HEK293T (cell line): ENCODE results near the gene ARHGAP26.

Experiments
- CTCF ChIA-PET: fragments of 350-600 bp; formaldehyde crosslinking; extraction: SDS; loops from one replicate; lab custom pipeline; 2021; ENCODE audit warnings: antibody characterized with exemption, inconsistent platforms; lab: Yijun Ruan, JAX
- POLR2A ChIA-PET: fragments of 350-600 bp; formaldehyde crosslinking; extraction: SDS; loops from one replicate; lab custom pipeline; 2020; ENCODE audit warnings: antibody characterized with exemption, inconsistent platforms; lab: Yijun Ruan, JAX
- DNase-seq: peaks from one replicate; pipeline ENCODE4 v3.0.0; 2012; ENCODE audit warnings: mixed read lengths; ENCODE audit errors: extremely low spot score
- ARNT ChIP-seq: fragments of 450-650 bp; IDR thresholded peaks from 2 replicates; pipeline ENCODE4 v1.6.1; 2017; ENCODE audit warnings: mild to moderate bottlenecking
- BHLHE40 ChIP-seq: fragments of 450-650 bp; IDR thresholded peaks from 2 replicates; pipeline ENCODE4 v1.6.1; 2016; ENCODE audit warnings: mild to moderate bottlenecking, moderate library complexity, borderline replicate concordance
- CTBP1 ChIP-seq: fragments of 450-650 bp; IDR thresholded peaks from 2 replicates; pipeline ENCODE4 v1.6.1; 2016; ENCODE audit warnings: borderline replicate concordance
- ELF4 ChIP-seq: fragments of 450-650 bp; IDR thresholded peaks from 2 replicates; pipeline ENCODE4 v1.6.1; 2017; ENCODE audit warnings: antibody characterized with exemption
- FOXA1 ChIP-seq: fragments of 450-650 bp; IDR thresholded peaks from 2 replicates; pipeline ENCODE4 v1.6.1; 2016; ENCODE audit warnings: mild to moderate bottlenecking
- FOXK2 ChIP-seq: fragments of 450-650 bp; IDR thresholded peaks from 2 replicates; pipeline ENCODE4 v1.6.1; 2016; ENCODE audit warnings: mild to moderate bottlenecking
- FOXM1 ChIP-seq: fragments of 450-650 bp; IDR thresholded peaks from 2 replicates; pipeline ENCODE4 v1.6.1; 2017; ENCODE audit warnings: mild to moderate bottlenecking, borderline replicate concordance
- HDGF ChIP-seq: fragments of 450-650 bp; IDR thresholded peaks from 2 replicates; pipeline ENCODE4 v1.6.1; 2017; ENCODE audit warnings: antibody characterized with exemption, borderline replicate concordance
- L3MBTL2 ChIP-seq: fragments of 450-650 bp; conservative IDR thresholded peaks from 2 replicates; pipeline ENCODE4 v1.6.1; 2016; ENCODE audit warnings: mild to moderate bottlenecking
- LEF1 ChIP-seq: fragments of 450-650 bp; IDR thresholded peaks from 2 replicates; pipeline ENCODE4 v1.6.1; 2017; ENCODE audit warnings: mild to moderate bottlenecking, borderline replicate concordance
- NFRKB ChIP-seq: fragments of 450-650 bp; IDR thresholded peaks from 2 replicates; pipeline ENCODE4 v1.6.1; 2016; ENCODE audit warnings: mild to moderate bottlenecking, moderate library complexity
- SP1 ChIP-seq: fragments of 450-650 bp; IDR thresholded peaks from 2 replicates; pipeline ENCODE4 v1.6.1; 2017
- SUZ12 ChIP-seq: fragments of 450-650 bp; IDR thresholded peaks from 2 replicates; pipeline ENCODE4 v1.6.1; 2016; ENCODE audit warnings: mild to moderate bottlenecking
- TARDBP ChIP-seq: fragments of 450-650 bp; IDR thresholded peaks from 2 replicates; pipeline ENCODE4 v1.6.1; 2016
- ZNF384 ChIP-seq: fragments of 450-650 bp; IDR thresholded peaks from 2 replicates; pipeline ENCODE4 v1.6.1; 2016
- TF ChIP-seq, protein P1 (sequence below): fragments of 450-650 bp; IDR thresholded peaks from 2 replicates; pipeline ENCODE4 v1.6.1; 2016

ARHGAP26 gene

GRCh38 chr5:143154510-143155370 is 384.6 kb downstream of the ARHGAP26 start:
- POLR2A ChIA-PET = no interaction called here
- DNase-seq = no peak
- CTCF ChIA-PET = no interaction called here
- TF ChIP-seq TARDBP = no peak
- no peak for TF ChIP-seq ZNF384
- no peak for TF ChIP-seq CTBP1
- no peak for TF ChIP-seq SP1
- no peak for TF ChIP-seq LEF1
- no peak for TF ChIP-seq FOXK2
- TF ChIP-seq SUZ12 = no peak
- TF ChIP-seq FOXA1 = no peak
- no peak for TF ChIP-seq FOXM1
- TF ChIP-seq, protein P1, sequence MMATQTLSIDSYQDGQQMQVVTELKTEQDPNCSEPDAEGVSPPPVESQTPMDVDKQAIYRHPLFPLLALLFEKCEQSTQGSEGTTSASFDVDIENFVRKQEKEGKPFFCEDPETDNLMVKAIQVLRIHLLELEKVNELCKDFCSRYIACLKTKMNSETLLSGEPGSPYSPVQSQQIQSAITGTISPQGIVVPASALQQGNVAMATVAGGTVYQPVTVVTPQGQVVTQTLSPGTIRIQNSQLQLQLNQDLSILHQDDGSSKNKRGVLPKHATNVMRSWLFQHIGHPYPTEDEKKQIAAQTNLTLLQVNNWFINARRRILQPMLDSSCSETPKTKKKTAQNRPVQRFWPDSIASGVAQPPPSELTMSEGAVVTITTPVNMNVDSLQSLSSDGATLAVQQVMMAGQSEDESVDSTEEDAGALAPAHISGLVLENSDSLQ = no peak
- TF ChIP-seq NFRKB = no peak
- no peak for TF ChIP-seq L3MBTL2
- no peak for TF ChIP-seq ELF4
- no peak for TF ChIP-seq ARNT

DNA sequence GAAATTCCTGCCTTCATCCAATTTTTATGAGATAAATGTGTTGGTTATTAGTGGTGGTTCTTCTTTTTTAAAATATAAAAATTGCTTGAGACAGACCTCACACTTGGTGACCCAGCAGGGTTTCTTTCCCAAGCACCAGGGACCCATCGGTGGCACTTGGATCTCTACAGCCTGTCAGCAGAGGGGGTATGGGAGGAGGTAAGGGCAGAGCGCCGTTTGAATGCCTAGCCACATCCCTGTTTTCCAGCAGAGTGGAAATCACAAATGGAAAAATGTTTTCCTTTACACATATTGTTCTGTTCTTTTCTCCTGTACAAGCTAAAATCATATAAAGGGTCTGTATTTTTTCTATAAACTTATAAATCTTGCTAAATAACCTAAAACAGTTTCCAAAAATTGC is 385.3 kb downstream of the ARHGAP26 start:
- POLR2A ChIA-PET = no interaction called here
- CTCF ChIA-PET = no interaction called here

GRCh38 chr5:143156086-143156485 is 385.9 kb downstream of the ARHGAP26 start:
- DNase-seq = no peak
- ChIA-PET POLR2A (no interaction called here), CTCF (interaction anchor here (0.6 kb wide), 1 partner anchor 39 kb away, joined by 3 read pairs; no protein-coding TSS in a partner anchor)
- TF ChIP-seq L3MBTL2 = no peak
- TF ChIP-seq HDGF = no peak

More for the DNA sequence above, 385.3 kb downstream of the ARHGAP26 start:
- TF ChIP-seq SUZ12 (no peak), FOXK2 (no peak), TARDBP (no peak), HDGF (no peak), BHLHE40 (no peak), NFRKB (no peak), L3MBTL2 (no peak), SP1 (no peak), CTBP1 (no peak), FOXA1 (no peak), ARNT (no peak), ELF4 (no peak), ZNF384 (no peak), LEF1 (no peak), FOXM1 (no peak)
- TF ChIP-seq, protein P1 = no peak
- no peak for DNase-seq

- TF ChIP-seq SP1 (no peak), TARDBP (no peak), CTBP1 (no peak), BHLHE40 (no peak), ELF4 (no peak), ZNF384 (no peak), FOXM1 (no peak), FOXA1 (no peak), ARNT (no peak), SUZ12 (no peak), LEF1 (no peak), FOXK2 (no peak), L3MBTL2 (no peak), NFRKB (no peak), HDGF (no peak)
- TF ChIP-seq, protein P1 = no peak
- ChIA-PET CTCF (interaction anchor here (0.6 kb wide), 1 partner anchor 39 kb away, joined by 3 read pairs; no protein-coding TSS in a partner anchor), POLR2A (no interaction called here)
- DNase-seq = no peak
Observed at GRCh38 chr5:143156572-143156971, 386.4 kb downstream of the ARHGAP26 start.

GRCh38 chr5:143159031-143159430 is 388.9 kb downstream of the ARHGAP26 start:
- no peak for DNase-seq
- ChIA-PET CTCF (no interaction called here), POLR2A (no interaction called here)
- TF ChIP-seq NFRKB (no peak), CTBP1 (no peak), FOXA1 (no peak), ZNF384 (no peak), ELF4 (no peak), ARNT (no peak), HDGF (no peak), FOXK2 (no peak), TARDBP (no peak), L3MBTL2 (no peak), BHLHE40 (no peak)
